SK-N-SH (cell line): ENCODE data around the gene SLC16A12. TPM values are rescaled to one million over a fixed set of nuclear protein-coding genes. Genes with fewer than 3 reads are reported as not detected.

Experiments used
- CTCF ChIA-PET: fragments of 300-600, 350-600 bp; formaldehyde crosslinking; extraction: SDS; loops from one replicate; lab custom pipeline; 2021; lab: Yijun Ruan, JAX
- POLR2A ChIA-PET: fragments of 350-600 bp; sonication (Branson Sonifier 250); formaldehyde crosslinking; extraction: SDS; loops from one replicate; lab custom pipeline; 2020; ENCODE audit warnings: antibody characterized with exemption, inconsistent platforms; lab: Yijun Ruan, JAX
- DNase-seq: peaks from one replicate; pipeline ENCODE4 v3.0.0; 2012
- H2AFZ ChIP-seq: fragments of 200-600 bp; sonication (generic); 2 replicates; pipeline ENCODE4 v1.8.1; 2016; ENCODE audit warnings: antibody characterized with exemption, mild to moderate bottlenecking, low read depth
- H3F3A ChIP-seq: fragments of 200-600 bp; sonication (generic); replicated peaks from 2 replicates; pipeline ENCODE3; 2016; ENCODE audit warnings: antibody characterized with exemption, mild to moderate bottlenecking; ENCODE audit not compliant: insufficient read depth
- H3K27ac ChIP-seq, 2 experiments: fragments of 200-500 bp in 1 of 2; fragments of 200-600 bp in 1 of 2; sonication (Bioruptor generic) in 1 of 2; sonication (generic), shearing (Covaris generic) in 1 of 2; 2 replicates each; pipeline versions ENCODE4 v1.5.1 to v1.6.1; 2014 to 2016; ENCODE audit warnings: low read depth in 2 of 2, inconsistent platforms in 1 of 2, low read length in 1 of 2, mild to moderate bottlenecking in 1 of 2, mixed read lengths in 1 of 2
- H3K27me3 ChIP-seq: fragments of 200-600 bp; sonication (generic), shearing (Covaris generic); 2 replicates; pipeline ENCODE4 v1.6.1; 2016; ENCODE audit warnings: mixed run types; ENCODE audit not compliant: insufficient read depth
- H3K36me3 ChIP-seq, 2 experiments: fragments of 200-500 bp in 1 of 2; fragments of 200-600 bp in 1 of 2; sonication (Bioruptor generic) in 1 of 2; sonication (generic) in 1 of 2; replicated peaks in 1 of 2; 2 replicates each; pipeline versions ENCODE3 to v1.5.1; 2014 to 2016; ENCODE audit warnings: low read length in 1 of 2, mild to moderate bottlenecking in 1 of 2; ENCODE audit not compliant: insufficient read depth in 2 of 2, control insufficient read depth in 1 of 2
- H3K4me1 ChIP-seq, 2 experiments: fragments of 200-500 bp in 1 of 2; fragments of 200-600 bp in 1 of 2; sonication (Bioruptor generic) in 1 of 2; sonication (generic), shearing (Covaris generic) in 1 of 2; 2 replicates each; pipeline versions ENCODE4 v1.5.1 to v1.6.1; 2014 to 2016; ENCODE audit warnings: low read depth in 1 of 2, low read length in 1 of 2, mixed run types in 1 of 2; ENCODE audit not compliant: insufficient read depth in 2 of 2, control insufficient read depth in 1 of 2
- H3K4me2 ChIP-seq: fragments of 200-600 bp; sonication (generic), shearing (Covaris generic); 2 replicates; pipeline ENCODE4 v1.6.1; 2017; ENCODE audit warnings: mixed run types
- H3K4me3 ChIP-seq, 2 experiments: fragments of 200-500 bp in 1 of 2; fragments of 200-600 bp in 1 of 2; sonication (Bioruptor generic) in 1 of 2; sonication (generic), shearing (Covaris generic) in 1 of 2; 2 replicates each; pipeline versions ENCODE4 v1.5.1 to v1.8.1; 2014 to 2016; ENCODE audit warnings: low read depth in 2 of 2, inconsistent platforms in 1 of 2, low read length in 1 of 2, mild to moderate bottlenecking in 1 of 2, mixed read lengths in 1 of 2, moderate library complexity in 1 of 2
- H3K79me2 ChIP-seq: fragments of 200-600 bp; sonication (generic); 2 replicates; pipeline ENCODE4 v1.8.1; 2017; ENCODE audit warnings: mild to moderate bottlenecking; ENCODE audit not compliant: insufficient read depth
- H3K9ac ChIP-seq: fragments of 200-600 bp; sonication (generic); 2 replicates; pipeline ENCODE4 v1.6.1; 2017; ENCODE audit warnings: mixed run types
- H3K9me2 ChIP-seq: fragments of 200-600 bp; sonication (generic); 2 replicates; pipeline ENCODE4 v1.6.1; 2017; ENCODE audit warnings: mixed run types
- H3K9me3 ChIP-seq: fragments of 200-600 bp; sonication (generic); 2 replicates; pipeline ENCODE4 v1.6.1; 2017; ENCODE audit warnings: mixed run types, mild to moderate bottlenecking, moderate library complexity
- H4K20me1 ChIP-seq: fragments of 200-600 bp; sonication (generic); 2 replicates; pipeline ENCODE4 v1.6.1; 2017; ENCODE audit warnings: mild to moderate bottlenecking, mixed run types; ENCODE audit not compliant: insufficient read depth
- EZH2phosphoT487 ChIP-seq: fragments of 200-600 bp; sonication (generic); IDR thresholded peaks from 2 replicates; pipeline ENCODE4 v1.6.1; 2017; ENCODE audit warnings: low read depth, mixed run types, mild to moderate bottlenecking, antibody characterized with exemption, moderate library complexity, borderline replicate concordance
- FOXJ3 ChIP-seq: sonication (generic); formaldehyde crosslinking; IDR thresholded peaks from 2 replicates; pipeline ENCODE4 v1.5.1; 2020; ENCODE audit warnings: mild to moderate bottlenecking, missing genetic modification reagents
- FOXM1 ChIP-seq: IDR thresholded peaks from 2 replicates; pipeline ENCODE4 v1.4.0; 2012; ENCODE audit warnings: low read depth, mild to moderate bottlenecking
- GABPA ChIP-seq: IDR thresholded peaks from 2 replicates; pipeline ENCODE4 v1.4.0; 2012; ENCODE audit warnings: low read depth, mild to moderate bottlenecking
- JUND ChIP-seq: IDR thresholded peaks from 2 replicates; pipeline ENCODE4 v1.4.0; 2012
- RCOR1 ChIP-seq: fragments of 150-350 bp; IDR thresholded peaks from 2 replicates; pipeline ENCODE4 v1.6.1; 2017; ENCODE audit warnings: antibody characterized with exemption, low read length
- RFX5 ChIP-seq: IDR thresholded peaks from 2 replicates; pipeline ENCODE4 v1.6.1; 2012; ENCODE audit warnings: mild to moderate bottlenecking, improper control_type of control experiment, low read length
- SIN3A ChIP-seq: IDR thresholded peaks from 2 replicates; pipeline ENCODE4 v1.6.1; 2012; ENCODE audit warnings: low read depth, mild to moderate bottlenecking, low read length, moderate library complexity, borderline replicate concordance
- TAF1 ChIP-seq: IDR thresholded peaks from 2 replicates; pipeline ENCODE4 v1.6.1; 2012; ENCODE audit warnings: low read depth, mild to moderate bottlenecking, low read length, moderate library complexity, borderline replicate concordance
- TEAD4 ChIP-seq: IDR thresholded peaks from 2 replicates; pipeline ENCODE4 v1.4.0; 2012; ENCODE audit warnings: mild to moderate bottlenecking, borderline replicate concordance; ENCODE audit not compliant: insufficient read depth
- YY1 ChIP-seq: IDR thresholded peaks from 2 replicates; pipeline ENCODE4 v1.4.0; 2012; ENCODE audit warnings: low read depth, mild to moderate bottlenecking
- WGBS: methylation state at CpG from one replicate; pipeline ENCODE4 v1.1.6; 2017; ENCODE audit warnings: low lambda C conversion rate; 5-methylcytosine and 5-hydroxymethylcytosine counted together
- polyA plus RNA-seq, 3 experiments: library from polyadenylated mRNA; depleted of rRNA; stranded (reverse); fragments of >200 nt; gene quantifications; 2 replicates each; pipeline ENCODE4 v1.2.3, GENCODE V29; 2012
- TF ChIP-seq, protein P1 (sequence below): IDR thresholded peaks from 2 replicates; pipeline ENCODE4 v1.6.1; 2012; ENCODE audit warnings: mild to moderate bottlenecking, low read depth, low read length, moderate library complexity
- TF ChIP-seq, protein P2 (sequence below): IDR thresholded peaks from 2 replicates; pipeline ENCODE4 v1.4.0; 2012; ENCODE audit warnings: low read depth, borderline replicate concordance
- TF ChIP-seq, protein P3 (sequence below): IDR thresholded peaks from 2 replicates; pipeline ENCODE4 v1.4.0; 2012; ENCODE audit warnings: low read depth, borderline replicate concordance
- TF ChIP-seq, protein P4 (sequence below): fragments of 150-350 bp; IDR thresholded peaks from 2 replicates; pipeline ENCODE4 v1.6.1; 2016; ENCODE audit warnings: mild to moderate bottlenecking, low read depth, low read length

The SLC16A12 gene
- polyA plus RNA-seq, 1 of the 3 experiments (the other 2 are of a cell fraction) = 0.13 TPM

DNA sequence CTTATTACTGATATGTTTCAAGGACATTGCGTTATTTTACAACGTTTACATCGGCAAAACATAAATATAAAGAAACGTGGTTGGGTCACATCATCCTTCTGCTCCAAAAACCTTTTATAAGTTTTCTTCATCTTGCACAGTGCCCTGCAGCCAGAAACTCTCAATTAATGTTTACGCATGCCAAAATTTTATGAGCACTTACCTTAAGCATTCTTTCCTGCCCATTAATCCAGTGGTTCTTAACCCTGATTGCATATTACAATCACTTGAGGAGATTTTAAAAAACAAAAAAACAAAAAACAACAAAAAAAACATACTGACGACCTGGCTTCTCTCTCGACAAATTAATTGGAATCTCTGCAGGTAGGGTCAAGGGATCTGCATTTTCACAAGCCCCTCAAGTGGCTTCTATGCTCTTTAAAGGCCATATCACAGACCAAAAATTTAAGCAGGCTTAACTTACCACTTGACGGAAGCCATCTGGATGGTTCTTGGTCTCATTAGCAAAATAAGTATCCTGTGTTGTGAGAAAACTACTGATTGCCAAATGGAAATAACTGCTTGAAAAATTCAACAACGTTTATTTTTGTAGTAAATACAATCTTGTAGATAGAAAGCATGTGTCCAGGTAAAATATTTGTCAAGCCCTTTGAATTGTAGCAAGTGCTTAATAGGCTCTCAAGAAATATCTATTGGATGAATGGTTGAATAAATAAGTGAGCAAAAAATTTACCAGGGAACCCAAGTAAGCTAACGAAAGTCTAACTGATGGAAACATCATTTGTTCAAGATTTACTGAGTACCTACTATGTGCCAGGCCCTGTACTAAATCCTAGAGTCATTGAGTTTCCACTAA is 30.9 kb upstream of the SLC16A12 start:
- 65% methylated on average over 10 of the region's 10 CpGs for WGBS
- CTCF ChIA-PET = interaction anchor here (0.9 to 1.8 kb wide), 2 partner anchors 141 to 537 kb away, joined by 3 to 7 read pairs; no protein-coding TSS in a partner anchor

More for the DNA sequence above, 30.9 kb upstream of the SLC16A12 start:
- no peaks in the 10 kb centered on the region for H3K36me3 ChIP-seq
- no peaks in the 10 kb centered on the region for H3K27me3 ChIP-seq
- H3K4me3 ChIP-seq = no peak overlapping the region
- no peak overlapping the region for H3K9ac ChIP-seq
- DNase-seq = no peak
- no peak overlapping the region for H2AFZ ChIP-seq
- H3K9me2 ChIP-seq = no peaks in the 10 kb centered on the region
- POLR2A ChIA-PET = no interaction called here
- no peaks in the 10 kb centered on the region for H3F3A ChIP-seq
- H3K27ac ChIP-seq = no peak overlapping the region
- H3K4me1 ChIP-seq = no peaks in the 10 kb centered on the region; a peak in 2 of 4 replicates
- H4K20me1 ChIP-seq = no peaks in the 10 kb centered on the region
- no peak overlapping the region for H3K4me2 ChIP-seq
- H3K9me3 ChIP-seq = no peaks in the 10 kb centered on the region
- TF ChIP-seq EZH2phosphoT487 (no peak), FOXJ3 (CRISPR knock-in tag) (no peak), RCOR1 (no peak), SIN3A (no peak), YY1 (no peak), GABPA (no peak), TAF1 (no peak), TEAD4 (no peak), JUND (no peak), FOXM1 (no peak), RFX5 (no peak)
- TF ChIP-seq, protein P1, sequence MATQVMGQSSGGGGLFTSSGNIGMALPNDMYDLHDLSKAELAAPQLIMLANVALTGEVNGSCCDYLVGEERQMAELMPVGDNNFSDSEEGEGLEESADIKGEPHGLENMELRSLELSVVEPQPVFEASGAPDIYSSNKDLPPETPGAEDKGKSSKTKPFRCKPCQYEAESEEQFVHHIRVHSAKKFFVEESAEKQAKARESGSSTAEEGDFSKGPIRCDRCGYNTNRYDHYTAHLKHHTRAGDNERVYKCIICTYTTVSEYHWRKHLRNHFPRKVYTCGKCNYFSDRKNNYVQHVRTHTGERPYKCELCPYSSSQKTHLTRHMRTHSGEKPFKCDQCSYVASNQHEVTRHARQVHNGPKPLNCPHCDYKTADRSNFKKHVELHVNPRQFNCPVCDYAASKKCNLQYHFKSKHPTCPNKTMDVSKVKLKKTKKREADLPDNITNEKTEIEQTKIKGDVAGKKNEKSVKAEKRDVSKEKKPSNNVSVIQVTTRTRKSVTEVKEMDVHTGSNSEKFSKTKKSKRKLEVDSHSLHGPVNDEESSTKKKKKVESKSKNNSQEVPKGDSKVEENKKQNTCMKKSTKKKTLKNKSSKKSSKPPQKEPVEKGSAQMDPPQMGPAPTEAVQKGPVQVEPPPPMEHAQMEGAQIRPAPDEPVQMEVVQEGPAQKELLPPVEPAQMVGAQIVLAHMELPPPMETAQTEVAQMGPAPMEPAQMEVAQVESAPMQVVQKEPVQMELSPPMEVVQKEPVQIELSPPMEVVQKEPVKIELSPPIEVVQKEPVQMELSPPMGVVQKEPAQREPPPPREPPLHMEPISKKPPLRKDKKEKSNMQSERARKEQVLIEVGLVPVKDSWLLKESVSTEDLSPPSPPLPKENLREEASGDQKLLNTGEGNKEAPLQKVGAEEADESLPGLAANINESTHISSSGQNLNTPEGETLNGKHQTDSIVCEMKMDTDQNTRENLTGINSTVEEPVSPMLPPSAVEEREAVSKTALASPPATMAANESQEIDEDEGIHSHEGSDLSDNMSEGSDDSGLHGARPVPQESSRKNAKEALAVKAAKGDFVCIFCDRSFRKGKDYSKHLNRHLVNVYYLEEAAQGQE = no peak
- TF ChIP-seq, protein P2, sequence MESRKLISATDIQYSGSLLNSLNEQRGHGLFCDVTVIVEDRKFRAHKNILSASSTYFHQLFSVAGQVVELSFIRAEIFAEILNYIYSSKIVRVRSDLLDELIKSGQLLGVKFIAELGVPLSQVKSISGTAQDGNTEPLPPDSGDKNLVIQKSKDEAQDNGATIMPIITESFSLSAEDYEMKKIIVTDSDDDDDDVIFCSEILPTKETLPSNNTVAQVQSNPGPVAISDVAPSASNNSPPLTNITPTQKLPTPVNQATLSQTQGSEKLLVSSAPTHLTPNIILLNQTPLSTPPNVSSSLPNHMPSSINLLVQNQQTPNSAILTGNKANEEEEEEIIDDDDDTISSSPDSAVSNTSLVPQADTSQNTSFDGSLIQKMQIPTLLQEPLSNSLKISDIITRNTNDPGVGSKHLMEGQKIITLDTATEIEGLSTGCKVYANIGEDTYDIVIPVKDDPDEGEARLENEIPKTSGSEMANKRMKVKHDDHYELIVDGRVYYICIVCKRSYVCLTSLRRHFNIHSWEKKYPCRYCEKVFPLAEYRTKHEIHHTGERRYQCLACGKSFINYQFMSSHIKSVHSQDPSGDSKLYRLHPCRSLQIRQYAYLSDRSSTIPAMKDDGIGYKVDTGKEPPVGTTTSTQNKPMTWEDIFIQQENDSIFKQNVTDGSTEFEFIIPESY = no peak
- TF ChIP-seq, protein P3, sequence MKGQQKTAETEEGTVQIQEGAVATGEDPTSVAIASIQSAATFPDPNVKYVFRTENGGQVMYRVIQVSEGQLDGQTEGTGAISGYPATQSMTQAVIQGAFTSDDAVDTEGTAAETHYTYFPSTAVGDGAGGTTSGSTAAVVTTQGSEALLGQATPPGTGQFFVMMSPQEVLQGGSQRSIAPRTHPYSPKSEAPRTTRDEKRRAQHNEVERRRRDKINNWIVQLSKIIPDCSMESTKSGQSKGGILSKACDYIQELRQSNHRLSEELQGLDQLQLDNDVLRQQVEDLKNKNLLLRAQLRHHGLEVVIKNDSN = no peak
- TF ChIP-seq, protein P4, sequence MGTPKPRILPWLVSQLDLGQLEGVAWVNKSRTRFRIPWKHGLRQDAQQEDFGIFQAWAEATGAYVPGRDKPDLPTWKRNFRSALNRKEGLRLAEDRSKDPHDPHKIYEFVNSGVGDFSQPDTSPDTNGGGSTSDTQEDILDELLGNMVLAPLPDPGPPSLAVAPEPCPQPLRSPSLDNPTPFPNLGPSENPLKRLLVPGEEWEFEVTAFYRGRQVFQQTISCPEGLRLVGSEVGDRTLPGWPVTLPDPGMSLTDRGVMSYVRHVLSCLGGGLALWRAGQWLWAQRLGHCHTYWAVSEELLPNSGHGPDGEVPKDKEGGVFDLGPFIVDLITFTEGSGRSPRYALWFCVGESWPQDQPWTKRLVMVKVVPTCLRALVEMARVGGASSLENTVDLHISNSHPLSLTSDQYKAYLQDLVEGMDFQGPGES = no peak
- no peaks in the 10 kb centered on the region for H3K79me2 ChIP-seq
